Measurements from ENCODE around the gene UBE2N.

GRCh38 chr12:93434256-93434865 lies 7.4 kb downstream of the UBE2N start:
- TF ChIP-seq, protein P1, sequence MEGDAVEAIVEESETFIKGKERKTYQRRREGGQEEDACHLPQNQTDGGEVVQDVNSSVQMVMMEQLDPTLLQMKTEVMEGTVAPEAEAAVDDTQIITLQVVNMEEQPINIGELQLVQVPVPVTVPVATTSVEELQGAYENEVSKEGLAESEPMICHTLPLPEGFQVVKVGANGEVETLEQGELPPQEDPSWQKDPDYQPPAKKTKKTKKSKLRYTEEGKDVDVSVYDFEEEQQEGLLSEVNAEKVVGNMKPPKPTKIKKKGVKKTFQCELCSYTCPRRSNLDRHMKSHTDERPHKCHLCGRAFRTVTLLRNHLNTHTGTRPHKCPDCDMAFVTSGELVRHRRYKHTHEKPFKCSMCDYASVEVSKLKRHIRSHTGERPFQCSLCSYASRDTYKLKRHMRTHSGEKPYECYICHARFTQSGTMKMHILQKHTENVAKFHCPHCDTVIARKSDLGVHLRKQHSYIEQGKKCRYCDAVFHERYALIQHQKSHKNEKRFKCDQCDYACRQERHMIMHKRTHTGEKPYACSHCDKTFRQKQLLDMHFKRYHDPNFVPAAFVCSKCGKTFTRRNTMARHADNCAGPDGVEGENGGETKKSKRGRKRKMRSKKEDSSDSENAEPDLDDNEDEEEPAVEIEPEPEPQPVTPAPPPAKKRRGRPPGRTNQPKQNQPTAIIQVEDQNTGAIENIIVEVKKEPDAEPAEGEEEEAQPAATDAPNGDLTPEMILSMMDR (IDR thresholded peaks at IDR 0.05) = no peak
- TF ChIP-seq EZH2 (IDR thresholded peaks at IDR 0.05) (no peak), EZH2phosphoT487 (IDR thresholded peaks at IDR 0.05) (no peak)
